ENCODE data around the gene RALGAPA1.
"Not testable (repeated sequence)": the region's sequence is repeated elsewhere in the genome, so short reads cannot be mapped to it uniquely, and the experiment has no call there.

GRCh38 chr14:35619998-35620397 lies 189.1 kb downstream of the RALGAPA1 start:
- TF ChIP-seq CTCF (conservative IDR thresholded peaks at IDR 0.05; ENCODE audit: low read depth in 2 of 2); POLR2AphosphoS5 (IDR thresholded peaks at IDR 0.05; ENCODE audit: low read depth); NANOG (IDR thresholded peaks at IDR 0.05; ENCODE audit: borderline replicate concordance): not testable (repeated sequence)

Data from GM23338 (cell line).